Ecto neural progenitor cell (in vitro differentiated cells): Measurements from ENCODE around the gene TAPBPL.
"Not testable (repeated sequence)": the region's sequence is repeated elsewhere in the genome, so short reads cannot be mapped to it uniquely, and the experiment has no call there.

ENCODE experiments used
- DNase-seq: peaks from one replicate; pipeline ENCODE4 v3.0.0-alpha.2; 2018; ENCODE audit warnings: low spot score

The TAPBPL gene

DNA sequence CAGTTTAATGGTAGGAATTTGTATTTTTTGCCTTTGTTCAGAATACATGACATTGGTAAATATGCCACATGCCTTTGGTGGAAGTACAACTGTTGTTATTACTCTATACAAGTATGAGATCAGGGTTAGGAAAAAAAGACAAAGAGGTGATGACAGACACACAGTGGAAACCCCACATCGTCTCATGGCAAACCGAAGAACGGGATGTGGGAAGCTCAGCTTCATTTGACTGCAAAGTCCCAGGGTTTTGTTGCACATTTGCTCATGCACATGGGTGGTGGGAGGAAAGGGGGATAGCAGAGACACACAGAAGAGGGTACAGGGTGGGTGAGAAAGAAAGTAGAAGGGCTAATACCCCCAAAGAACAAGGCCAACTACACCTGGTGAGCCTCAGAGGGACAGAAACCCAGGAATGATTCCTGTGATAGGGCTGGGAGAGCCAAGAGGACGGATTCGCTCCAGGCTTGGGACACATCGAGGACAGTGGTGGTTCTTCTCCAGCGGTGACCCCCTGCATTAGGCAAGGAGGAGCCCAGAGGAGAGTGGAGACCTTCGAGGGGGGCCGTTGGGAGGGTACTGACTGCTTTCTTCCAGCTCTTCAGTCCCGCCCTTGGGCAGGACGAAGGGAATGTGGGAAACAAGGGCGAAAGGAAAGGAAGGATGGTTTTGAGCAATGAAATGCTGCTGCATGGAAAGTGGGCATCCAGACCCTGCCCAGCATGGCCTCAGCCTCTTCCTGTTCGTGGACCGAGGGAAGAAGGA lies 10.6 kb downstream of the TAPBPL start:
- DNase-seq, result no peak

DNA sequence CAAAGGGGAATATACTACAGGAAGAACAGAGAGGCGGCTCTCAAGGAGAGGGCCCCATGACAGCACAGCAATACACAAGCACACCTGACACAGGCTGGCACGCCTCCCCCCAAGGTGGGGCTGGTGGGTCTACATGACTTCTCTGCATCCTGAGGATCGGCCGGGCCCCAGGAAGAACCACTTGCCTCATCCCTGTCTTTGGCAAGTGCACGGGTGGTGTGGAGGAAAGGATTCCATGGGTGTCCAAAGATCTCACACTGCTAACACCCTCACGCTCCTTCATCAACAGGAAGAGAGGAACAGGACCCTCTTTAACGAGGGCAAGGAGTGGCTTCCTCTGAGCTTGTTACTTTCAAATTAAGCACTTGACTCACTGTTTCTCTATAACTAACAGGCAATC lies 11.4 kb downstream of the TAPBPL start:
- no peak for DNase-seq

DNA sequence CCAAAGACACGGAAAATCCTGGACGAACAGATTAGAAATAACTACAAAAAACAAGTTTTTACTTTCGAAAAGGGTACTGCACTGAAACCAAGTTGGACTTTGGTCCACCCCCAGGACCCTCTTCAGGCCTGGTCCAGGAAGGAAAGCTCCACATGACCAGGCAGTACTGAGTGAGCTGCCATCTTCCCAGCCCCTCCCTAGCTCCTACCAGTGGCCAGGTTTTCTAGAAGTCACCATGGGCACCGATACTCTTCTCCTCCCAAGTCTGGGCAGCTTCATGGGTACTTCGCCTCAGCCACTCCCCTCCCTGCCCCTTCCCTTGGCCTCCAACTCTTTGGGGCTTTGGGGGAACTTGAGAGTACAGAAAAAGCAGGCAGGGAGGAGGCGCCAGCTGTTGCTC lies 12.0 kb downstream of the TAPBPL start:
- DNase-seq, result no peak

DNA sequence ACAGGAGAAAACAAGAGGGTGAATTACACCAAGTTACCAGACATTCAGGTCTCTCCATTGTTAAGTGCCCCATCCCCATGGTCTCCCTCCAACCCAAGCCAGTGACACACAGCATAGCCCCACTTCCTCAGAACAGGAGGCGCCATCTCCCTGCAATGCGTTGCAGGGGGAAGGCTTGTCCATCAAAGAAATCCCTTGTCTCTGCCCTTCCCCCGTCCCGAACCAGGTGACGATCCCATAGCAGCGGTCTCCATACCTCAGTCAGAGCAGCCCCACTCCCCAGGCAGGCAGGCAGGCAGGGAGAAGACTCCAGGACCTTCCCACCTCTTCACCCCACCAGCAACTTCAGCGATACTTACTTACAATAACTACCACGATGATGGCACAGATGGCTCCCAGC lies 12.7 kb downstream of the TAPBPL start:
- DNase-seq, result no peak

DNA sequence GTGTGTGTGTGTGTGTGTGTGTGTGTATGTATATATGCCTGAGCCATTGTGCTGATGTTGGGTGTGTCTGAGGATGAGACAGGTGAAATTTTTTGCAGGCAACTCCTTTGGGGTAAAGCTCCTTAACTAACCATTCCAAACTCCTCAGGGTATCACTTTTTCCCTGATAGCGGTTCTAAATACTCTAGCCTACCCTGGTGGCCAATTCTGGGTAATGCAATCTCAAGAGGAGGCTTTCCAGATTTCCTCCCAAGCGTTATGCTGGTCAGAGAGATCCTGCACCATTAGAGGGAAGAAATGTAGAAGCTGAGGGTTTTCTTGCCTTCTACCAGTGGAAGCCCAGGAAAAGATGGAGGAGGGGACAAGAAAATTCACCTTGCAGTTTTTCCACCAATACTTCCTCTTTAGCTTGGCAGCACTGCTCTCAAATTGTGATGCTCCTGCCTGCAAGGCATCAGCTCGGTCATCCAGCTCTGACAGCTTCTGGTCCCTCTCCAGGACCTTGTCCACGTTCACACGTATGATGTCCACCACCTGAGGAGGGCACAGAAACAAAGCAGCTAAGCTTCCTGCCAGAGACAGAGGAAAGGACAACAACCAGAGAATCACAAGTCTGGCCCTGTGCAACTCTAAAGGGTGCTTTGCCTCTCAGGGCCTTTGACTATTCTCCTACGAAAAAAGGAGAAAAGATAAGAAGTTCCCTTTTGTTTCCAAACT lies 13.8 kb downstream of the TAPBPL start:
- DNase-seq, result no peak

DNA sequence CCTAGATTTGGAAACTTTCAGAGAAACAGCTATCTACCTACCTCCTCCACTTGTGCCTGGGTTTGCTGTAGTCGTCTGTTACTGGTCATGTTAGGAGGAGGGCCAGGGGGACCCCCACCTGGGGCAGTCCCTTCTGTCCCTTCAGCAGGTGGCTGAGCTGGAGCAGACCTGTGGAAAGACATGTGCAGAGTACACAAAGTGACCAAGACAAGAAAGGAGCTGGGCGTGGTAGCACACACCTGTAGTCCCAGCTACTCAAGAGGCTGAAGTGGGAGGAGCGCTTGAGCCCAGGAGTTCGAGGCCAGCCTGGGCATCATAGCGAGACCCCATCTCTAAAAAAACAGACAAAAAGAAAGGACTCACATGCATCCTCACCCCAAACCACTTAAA lies 14.3 kb downstream of the TAPBPL start:
- no peak for DNase-seq

DNA sequence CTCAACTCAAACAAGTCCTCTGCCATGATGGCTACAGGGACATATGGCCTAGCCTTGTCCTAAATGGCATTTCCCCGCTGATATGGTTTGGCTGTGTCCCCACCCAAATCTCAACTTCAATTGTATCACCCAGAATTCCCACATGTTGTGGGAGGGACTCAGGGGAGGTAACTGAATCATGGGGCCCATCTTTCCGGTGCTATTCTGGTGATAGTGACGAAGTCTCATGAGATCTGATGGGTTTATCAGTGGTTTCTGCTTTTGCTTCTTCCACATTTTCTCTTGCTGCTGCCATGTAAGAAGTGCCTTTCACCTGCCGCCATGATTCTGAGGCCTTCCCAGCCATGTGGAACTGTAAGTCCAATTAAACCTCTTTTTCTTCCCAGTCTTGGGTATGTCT lies 14.9 kb downstream of the TAPBPL start:
- not testable (repeated sequence) for DNase-seq

DNA sequence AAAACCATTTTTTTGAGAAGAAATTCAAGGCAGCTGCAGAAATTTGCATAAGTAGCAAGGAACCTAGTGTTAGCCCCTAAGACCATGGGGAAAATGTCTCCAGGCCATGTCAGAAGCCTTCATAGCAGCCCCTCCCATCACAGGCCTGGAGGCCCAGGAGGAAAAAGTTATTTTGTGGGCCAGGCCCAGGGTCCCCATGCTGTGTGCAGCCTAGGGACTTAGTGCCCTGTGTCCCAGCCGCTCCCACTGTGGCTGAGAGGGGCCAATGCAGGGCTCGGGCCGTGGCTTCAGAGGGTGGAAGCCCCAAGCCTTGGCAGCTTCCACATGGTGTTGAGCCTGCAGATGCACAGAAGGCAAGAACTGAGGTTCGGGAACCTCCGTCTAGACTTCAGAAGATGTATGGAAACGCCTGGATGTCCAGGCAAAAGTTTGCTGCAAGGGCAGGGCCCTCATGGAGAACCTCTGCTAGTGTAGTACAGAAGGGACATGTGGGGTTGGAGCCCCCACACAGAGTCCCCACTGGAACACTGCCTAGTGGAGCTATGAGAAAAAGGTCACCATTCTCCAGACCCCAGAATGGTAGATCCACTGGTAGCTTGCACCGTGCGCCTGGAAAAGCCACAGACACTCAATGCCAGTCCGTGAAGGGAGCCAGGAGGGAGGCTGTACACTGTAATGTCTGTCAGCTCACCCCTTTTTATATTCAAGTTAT lies 15.9 kb downstream of the TAPBPL start:
- DNase-seq, result not testable (repeated sequence)

DNA sequence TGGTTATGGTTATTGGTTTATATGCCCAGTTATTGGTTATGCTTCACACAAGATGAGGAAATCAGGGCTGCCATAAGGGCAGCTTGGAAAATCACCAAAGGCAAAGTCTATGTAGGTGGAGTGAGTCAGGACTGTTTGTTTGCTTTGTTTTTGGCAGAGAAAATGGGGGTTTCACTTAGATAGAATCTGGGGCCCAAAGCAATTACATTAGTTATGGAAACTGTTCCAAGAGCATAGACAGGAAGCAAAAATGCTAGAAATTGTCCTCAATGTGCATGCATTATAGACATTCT lies 16.4 kb downstream of the TAPBPL start:
- no peak for DNase-seq

DNA sequence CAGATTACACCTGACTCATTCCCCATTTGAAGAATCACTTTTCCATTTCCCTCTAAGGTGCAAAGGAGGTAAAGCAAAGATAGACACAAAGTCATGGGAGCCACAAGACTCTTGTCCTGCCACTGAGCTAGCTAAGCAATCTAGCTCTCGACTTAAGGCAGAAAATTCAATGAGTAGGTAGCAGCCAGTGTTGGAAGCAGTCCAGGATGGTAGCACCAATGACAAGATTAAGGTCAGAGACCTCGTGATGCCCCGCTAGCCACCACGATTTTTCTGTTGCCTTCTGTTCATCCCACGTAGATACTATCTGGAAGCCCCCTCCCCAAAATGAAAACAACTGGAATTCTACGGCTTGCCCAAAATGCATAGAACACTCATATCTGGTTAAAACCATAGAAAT lies 17.2 kb downstream of the TAPBPL start:
- DNase-seq, result no peak

DNA sequence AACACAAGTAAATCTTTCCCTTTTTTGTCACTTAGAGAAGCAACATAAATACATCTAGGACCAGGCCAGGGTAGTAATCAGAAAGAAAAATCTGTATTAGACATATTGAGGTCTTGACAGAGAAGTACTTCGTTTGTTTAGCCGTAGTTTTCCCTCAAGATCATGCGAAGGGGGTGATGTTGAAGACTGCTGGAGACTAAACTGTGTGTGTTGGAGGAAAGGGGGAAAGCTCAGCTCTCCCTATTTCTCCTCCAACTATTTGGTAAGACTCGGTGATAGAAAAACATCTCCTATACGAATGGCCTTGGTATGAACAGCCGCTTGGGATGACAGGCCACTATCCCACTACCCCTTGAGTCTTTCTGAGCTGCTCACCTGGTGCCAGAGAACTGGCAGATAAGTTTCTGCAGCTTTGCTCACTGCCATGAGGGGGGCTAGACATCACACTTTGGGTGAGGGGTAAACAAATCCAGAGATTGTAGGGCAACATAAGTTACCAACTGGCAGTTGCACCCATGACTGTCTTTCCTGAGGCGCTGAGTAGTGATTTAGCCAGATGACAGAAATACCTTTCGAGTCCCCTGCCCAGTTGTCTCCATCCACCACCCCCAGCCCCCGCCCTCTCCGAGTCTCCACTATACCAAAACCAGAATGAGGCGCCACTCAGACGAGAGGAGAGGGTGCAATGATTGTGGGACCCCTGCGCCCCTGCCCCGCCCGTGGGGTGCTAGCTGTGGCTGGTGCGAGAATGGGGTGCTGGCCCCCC lies 17.9 kb downstream of the TAPBPL start:
- no peak for DNase-seq

DNA sequence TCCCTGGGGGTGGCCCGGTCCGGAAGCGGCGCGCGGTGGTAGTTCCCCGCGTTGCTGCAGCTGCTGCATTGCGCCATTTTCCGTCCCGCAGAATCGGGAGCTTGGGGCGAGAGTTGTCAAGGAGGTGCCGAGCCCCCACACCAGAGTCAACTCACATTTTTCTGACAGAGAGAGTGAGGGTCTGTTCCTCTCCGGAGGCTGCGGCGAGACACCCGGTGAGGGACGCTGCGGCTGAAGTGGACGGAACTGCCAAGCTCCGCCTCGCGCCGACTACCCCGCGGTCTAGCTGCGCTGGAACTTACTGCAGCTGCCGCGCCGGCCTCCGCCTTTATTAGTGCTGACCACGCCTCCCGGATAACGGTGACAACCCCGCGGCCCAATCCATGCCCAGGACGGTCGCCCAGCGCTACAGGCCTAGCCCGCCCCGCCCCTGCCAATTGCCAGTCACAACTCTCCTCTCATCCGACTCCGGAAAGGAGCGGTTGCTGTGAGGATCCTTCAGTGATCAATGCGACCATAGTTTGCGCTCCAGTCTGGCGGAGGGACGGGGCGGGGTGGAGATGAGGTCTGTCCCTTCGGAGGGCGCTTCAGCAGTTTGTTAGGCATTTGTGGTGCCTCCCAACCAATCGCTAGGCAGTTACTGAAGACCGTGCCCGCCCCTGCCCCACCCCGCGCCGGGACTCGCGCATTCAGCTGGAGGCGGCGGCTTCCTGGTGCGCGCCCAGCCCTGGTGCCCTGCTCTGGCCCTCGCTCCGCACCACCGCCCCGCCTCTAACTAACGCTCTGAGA lies 18.7 kb downstream of the TAPBPL start, which contains the start of gene VAMP1:
TSS of gene VAMP1 (minus strand) at position 303 of the 789 bp plus-strand sequence. CDS start at position 157, 146 bp downstream.
- DNase-seq, result peak; percentile 100

DNA sequence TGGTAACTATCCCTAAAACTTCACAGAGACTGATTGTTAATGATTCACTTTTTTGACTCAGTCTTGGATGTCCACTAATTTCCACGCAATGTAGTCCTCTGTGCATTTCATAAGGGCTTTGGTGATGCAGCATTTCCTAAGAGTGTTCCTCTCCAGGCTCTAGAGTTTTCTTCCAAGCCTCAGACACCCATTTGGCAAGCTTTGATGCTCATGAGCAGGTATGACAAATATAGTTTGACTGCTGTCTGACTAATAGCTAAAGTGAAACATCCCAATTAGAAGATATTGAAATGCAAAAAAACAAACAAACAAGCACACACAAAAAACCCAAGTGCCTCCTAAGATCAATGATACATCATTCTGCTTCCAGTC lies 20.1 kb downstream of the TAPBPL start:
- no peak for DNase-seq

DNA sequence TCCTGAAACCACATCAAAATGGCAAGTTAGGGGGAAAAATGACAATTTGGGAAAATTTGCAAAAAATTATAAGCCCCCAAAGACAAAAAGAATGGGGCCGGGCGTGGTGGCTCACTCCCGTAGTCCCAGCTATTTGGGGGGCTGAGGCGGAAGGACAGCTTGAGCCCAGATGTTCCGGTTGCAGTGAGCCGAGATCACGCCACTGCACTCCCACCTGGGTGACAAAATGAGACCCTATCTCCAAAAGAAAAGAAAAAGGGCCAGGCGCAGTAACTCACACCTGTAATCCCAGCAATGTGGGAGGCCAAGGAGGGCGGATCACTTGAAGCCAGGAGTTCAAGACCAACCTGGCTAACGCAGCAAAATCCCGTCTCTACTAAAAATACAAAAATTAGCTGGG lies 20.6 kb downstream of the TAPBPL start:
- no peak for DNase-seq

DNA sequence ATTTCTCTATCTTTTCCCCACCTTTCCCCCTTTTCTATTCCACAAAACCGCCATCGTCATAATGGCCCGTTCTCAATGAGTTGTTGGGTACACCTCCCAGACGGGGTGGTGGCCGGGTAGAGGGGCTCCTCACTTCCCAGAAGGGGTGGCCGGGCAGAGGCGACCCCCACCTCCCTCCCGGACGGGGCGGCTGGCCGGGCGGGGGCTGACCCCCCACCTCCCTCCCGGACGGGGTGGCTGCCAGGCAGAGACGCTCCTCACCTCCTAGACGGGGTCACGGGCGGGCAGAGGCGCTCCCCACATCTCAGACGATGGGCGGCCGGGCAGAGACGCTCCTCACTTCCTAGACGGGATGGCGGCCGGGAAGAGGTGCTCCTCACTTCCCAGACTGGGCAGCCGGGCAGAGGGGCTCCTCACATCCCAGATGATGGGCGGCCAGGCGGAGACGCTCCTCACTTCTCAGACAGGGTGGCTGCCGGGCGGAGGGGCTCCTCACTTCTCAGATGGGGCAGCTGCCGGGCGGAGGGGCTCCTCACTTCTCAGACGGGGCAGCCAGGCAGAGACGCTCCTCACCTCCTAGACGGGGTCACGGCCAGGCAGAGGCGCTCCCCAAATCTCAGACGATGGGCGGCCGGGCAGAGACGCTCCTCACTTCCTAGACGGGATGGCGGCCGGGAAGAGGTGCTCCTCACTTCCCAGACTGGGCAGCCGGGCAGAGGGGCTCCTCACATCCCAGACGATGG lies 23.6 kb downstream of the TAPBPL start:
- DNase-seq, result not testable (repeated sequence)

DNA sequence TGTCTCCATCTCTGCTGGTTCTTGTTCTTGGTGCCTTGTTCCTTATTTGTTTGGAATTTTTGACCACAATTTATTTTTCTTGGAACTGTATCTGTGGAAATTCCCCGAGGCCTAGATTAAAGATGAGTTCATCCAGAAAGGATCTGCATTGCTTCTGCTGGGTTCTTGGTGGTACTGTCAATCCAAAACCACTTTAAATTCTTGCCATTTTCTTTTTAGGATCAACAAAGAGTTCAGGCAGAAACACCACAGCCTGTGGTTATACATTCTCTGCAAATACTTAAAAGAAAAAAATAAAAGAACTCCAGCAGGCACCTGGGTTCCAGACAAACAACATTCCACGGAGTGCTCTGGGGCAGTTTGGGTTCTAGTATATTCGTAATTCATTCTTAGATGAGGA lies 24.6 kb downstream of the TAPBPL start:
- no peak for DNase-seq

DNA sequence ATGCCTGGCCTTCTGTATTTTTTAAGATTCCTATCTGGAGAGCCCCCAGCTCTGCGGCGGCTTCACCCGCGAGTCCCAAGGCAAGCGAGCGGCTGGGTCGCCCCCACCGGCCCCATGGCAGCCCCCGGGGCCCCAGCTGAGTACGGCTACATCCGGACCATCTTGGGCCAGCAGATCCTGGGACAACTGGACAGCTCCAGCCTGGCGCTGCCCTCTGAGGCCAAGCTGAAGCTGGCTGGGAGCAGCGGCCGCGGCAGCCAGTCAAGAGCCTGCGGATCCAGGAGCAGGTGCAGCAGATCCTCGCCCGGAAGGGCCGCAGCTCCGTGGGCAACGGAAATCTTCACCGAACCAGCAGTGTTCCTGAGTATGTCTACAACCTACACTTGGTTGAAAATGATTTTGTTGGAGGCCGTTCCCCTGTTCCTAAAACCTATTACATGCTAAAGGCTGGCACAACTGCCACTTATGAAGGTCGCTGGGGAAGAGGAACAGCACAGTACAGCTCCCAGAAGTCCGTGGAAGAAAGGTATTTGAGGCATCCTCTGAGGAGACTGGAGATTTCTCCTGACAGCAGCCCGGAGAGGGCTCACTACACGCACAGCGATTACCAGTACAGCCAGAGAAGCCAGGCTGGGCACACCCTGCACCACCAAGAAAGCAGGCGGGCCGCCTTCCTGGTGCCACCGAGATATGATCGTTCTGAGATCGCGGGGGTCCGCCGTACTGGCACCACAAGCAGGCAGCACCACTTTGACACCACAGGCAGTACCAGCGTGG lies 25.9 kb downstream of the TAPBPL start:
- not testable (repeated sequence) for DNase-seq

DNA sequence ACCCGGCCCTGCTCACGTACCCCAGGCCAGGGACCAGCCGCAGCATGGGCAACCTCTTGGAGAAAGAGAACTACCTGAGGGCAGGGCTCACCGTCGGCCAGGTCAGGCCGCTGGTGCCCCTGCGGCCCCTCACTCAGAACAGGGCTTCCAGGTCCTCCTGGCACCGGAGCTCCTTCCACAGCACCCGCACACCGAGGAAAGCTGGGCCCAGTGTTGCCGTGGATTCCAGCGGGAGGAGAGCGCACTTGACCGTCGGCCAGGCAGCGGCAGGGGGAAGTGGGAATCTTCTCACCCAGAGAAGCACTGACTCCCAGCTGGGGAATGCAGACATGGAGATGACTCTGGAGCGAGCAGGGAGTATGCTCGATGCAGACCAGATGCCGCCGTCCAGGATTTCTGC lies 26.6 kb downstream of the TAPBPL start:
- no peak for DNase-seq

DNA sequence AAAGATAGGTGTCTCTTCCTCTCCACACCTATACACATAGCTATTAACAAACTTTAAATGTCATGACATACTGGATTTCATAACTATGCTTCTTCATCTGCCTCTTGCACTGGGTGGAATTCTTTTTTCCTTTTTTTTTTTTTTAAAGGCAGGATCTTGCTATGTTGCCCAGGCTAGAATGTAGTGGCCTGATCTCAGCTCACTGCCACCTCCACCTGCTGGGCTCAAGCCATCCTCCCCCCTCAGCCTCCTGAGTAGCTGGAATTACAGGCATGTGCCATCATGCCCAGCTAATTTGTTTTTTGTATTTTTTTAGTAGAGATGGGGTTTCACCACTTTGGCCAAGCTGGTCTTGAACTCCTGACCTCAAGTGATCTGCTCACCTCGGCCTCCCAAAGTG lies 36.4 kb downstream of the TAPBPL start:
- no peak for DNase-seq

DNA sequence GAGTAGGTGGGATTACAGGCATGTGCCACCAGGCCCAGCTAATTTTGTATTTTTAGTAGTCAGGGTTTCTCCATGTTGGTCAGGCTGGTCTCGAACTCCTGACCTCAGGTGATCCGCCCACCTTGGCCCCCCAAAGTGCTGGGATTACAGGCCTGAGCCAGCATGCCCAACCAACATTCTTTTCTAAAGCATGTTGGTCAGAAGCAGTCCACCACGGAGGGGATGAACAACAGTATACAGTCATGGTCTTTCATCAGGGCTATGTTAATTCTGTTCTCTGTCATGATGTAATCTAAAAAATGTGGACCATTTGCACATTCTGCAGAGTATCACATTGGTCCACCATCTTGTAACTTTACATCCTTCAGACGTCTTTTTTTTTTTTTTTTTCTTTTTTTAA lies 37.6 kb downstream of the TAPBPL start:
- no peak for DNase-seq
